A673 (cell line): Measurements from ENCODE around the gene CNIH1.

ENCODE experiments used
- CTCF ChIP-seq: fragments of 300-800, 200-600 bp; sonication (generic); conservative IDR thresholded peaks from 2 replicates; pipeline ENCODE4 v1.5.1; 2017; ENCODE audit warnings: low read depth, mild to moderate bottlenecking, antibody characterized with exemption, low read length, moderate library complexity, mixed read lengths
- EZH2 ChIP-seq: fragments of 200-600 bp; sonication (generic); IDR thresholded peaks from 2 replicates; pipeline ENCODE4 v1.6.1; 2017; ENCODE audit warnings: borderline replicate concordance, low read depth, mild to moderate bottlenecking, mixed read lengths, antibody characterized with exemption, low read length; ENCODE audit not compliant: poor library complexity, severe bottlenecking

GRCh38 chr14:54438703-54439102 is 2.5 kb downstream of the CNIH1 start:
- TF ChIP-seq CTCF (no peak), EZH2 (no peak)
